ENCODE results near the gene NAGK.

Gene NAGK

GRCh38 chr2:71064110-71064611, 4.3 kb upstream of the NAGK start:
- POLR2A ChIA-PET = no interaction called here
- TF ChIP-seq CTCF (IDR thresholded peaks at IDR 0.05; ENCODE audit: insufficient read depth, low read length, missing control alignments) = no peak
- CTCF ChIA-PET = no interaction called here
- no peak for DNase-seq (ENCODE audit: low read depth, low spot score)
- H3K4me3 ChIP-seq (ENCODE audit: low read depth, low read length) = no peak overlapping the region

- no peak for DNase-seq (ENCODE audit: low read depth, low spot score)
- ChIA-PET POLR2A (no interaction called here), CTCF (interaction anchor here (1.3 to 1.5 kb wide), 2 partner anchors 63 to 267 kb away, joined by 3 to 4 read pairs; partner anchors contain the start of gene ZNF638)
- H3K4me3 ChIP-seq (ENCODE audit: low read depth, low read length) = no peak overlapping the region
- TF ChIP-seq CTCF (IDR thresholded peaks at IDR 0.05; ENCODE audit: insufficient read depth, low read length, missing control alignments) = no peak
Observed at GRCh38 chr2:71064754-71065621, 3.5 kb upstream of the NAGK start.

GRCh38 chr2:71066856-71067255, 1.6 kb upstream of the NAGK start:
- ChIA-PET POLR2A (no interaction called here), CTCF (interaction anchor here (1.0 to 2.9 kb wide), 3 partner anchors 65 to 764 kb away, joined by 3 to 9 read pairs (median 3); no protein-coding TSS in a partner anchor)
- DNase-seq (ENCODE audit: low read depth, low spot score) = no peak
- no peak overlapping the region for H3K4me3 ChIP-seq (ENCODE audit: low read depth, low read length)
- TF ChIP-seq CTCF (IDR thresholded peaks at IDR 0.05; ENCODE audit: insufficient read depth, low read length, missing control alignments) = no peak

- no peak for TF ChIP-seq CTCF (IDR thresholded peaks at IDR 0.05; ENCODE audit: insufficient read depth, low read length, missing control alignments)
- no peak for DNase-seq (ENCODE audit: low read depth, low spot score)
- H3K4me3 ChIP-seq (ENCODE audit: low read depth, low read length) = peak overlapping the region; percentile 99
- POLR2A ChIA-PET = interaction anchor here (0.6 to 3.4 kb wide), 11 partner anchors 8 to 877 kb away, joined by 3 to 28 read pairs (median 5); partner anchors contain the start of genes C2orf42, MCEE, MPHOSPH10 and TEX261
- CTCF ChIA-PET = interaction anchor here (1.0 to 2.9 kb wide), 5 partner anchors 63 to 765 kb away, joined by 3 to 9 read pairs (median 3); partner anchors contain the start of genes ANKRD53 and MPHOSPH10
Observed at GRCh38 chr2:71067567-71068217, 756 bp upstream of the NAGK start.

- CTCF ChIA-PET = interaction anchor here (1.2 to 3.6 kb wide), 6 partner anchors 31 to 103 kb away, joined by 3 to 15 read pairs (median 8); partner anchors contain the start of gene ANKRD53
Observed at GRCh38 chr2:71069376-71069775, 928 bp downstream of the NAGK start.

More at GRCh38 chr2:71069376-71069775, 928 bp downstream of the NAGK start:
- POLR2A ChIA-PET = interaction anchor here (1.8 to 3.4 kb wide), 3 partner anchors 32 to 68 kb away, joined by 8 to 28 read pairs (median 9); partner anchors contain the start of genes MCEE and MPHOSPH10
- TF ChIP-seq CTCF (IDR thresholded peaks at IDR 0.05; ENCODE audit: insufficient read depth, low read length, missing control alignments) = no peak
- DNase-seq (ENCODE audit: low read depth, low spot score) = no peak
- peak overlapping the region; percentile 99 for H3K4me3 ChIP-seq (ENCODE audit: low read depth, low read length)

All from AG04449 (cell line).